Epithelial cell of esophagus (primary cell): ENCODE data around the gene IP6K2.
A peak's percentile ranks its signal among the peaks of the same experiment; 100 is the strongest.
"Not testable (repeated sequence)": the region's sequence is repeated elsewhere in the genome, so short reads cannot be mapped to it uniquely, and the experiment has no call there.

ENCODE experiments used
- DNase-seq: peaks from one replicate; pipeline ENCODE4 v3.0.0; 2010; ENCODE audit warnings: low read depth
- H3K4me3 ChIP-seq: 2 replicates; pipeline ENCODE4 v1.5.1; 2011; ENCODE audit warnings: mild to moderate bottlenecking, low read length, control low read depth
- TF ChIP-seq, protein P1 (sequence below): IDR thresholded peaks from 2 replicates; pipeline ENCODE4 v1.5.1; 2011; ENCODE audit warnings: low read depth, mild to moderate bottlenecking, low read length, control low read depth, inconsistent platforms; ENCODE audit not compliant: insufficient read depth; ENCODE audit errors: missing control alignments

The IP6K2 gene, protein sequence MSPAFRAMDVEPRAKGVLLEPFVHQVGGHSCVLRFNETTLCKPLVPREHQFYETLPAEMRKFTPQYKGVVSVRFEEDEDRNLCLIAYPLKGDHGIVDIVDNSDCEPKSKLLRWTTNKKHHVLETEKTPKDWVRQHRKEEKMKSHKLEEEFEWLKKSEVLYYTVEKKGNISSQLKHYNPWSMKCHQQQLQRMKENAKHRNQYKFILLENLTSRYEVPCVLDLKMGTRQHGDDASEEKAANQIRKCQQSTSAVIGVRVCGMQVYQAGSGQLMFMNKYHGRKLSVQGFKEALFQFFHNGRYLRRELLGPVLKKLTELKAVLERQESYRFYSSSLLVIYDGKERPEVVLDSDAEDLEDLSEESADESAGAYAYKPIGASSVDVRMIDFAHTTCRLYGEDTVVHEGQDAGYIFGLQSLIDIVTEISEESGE

GRCh38 chr3:48716982-48717746 is at the start of gene IP6K2:
TSS of gene IP6K2 (minus strand) at chr3:48717221. CDS start at chr3:48695291, 21,930 bp downstream.
- TF ChIP-seq, protein P1, sequence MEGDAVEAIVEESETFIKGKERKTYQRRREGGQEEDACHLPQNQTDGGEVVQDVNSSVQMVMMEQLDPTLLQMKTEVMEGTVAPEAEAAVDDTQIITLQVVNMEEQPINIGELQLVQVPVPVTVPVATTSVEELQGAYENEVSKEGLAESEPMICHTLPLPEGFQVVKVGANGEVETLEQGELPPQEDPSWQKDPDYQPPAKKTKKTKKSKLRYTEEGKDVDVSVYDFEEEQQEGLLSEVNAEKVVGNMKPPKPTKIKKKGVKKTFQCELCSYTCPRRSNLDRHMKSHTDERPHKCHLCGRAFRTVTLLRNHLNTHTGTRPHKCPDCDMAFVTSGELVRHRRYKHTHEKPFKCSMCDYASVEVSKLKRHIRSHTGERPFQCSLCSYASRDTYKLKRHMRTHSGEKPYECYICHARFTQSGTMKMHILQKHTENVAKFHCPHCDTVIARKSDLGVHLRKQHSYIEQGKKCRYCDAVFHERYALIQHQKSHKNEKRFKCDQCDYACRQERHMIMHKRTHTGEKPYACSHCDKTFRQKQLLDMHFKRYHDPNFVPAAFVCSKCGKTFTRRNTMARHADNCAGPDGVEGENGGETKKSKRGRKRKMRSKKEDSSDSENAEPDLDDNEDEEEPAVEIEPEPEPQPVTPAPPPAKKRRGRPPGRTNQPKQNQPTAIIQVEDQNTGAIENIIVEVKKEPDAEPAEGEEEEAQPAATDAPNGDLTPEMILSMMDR: no peak
- peak within 1 kb of the TSS; percentile 100 for H3K4me3 ChIP-seq
- DNase-seq: peak; percentile 98

- DNase-seq: peak; percentile 70
- TF ChIP-seq, protein P1: peak; percentile 61
- no peak overlapping the region for H3K4me3 ChIP-seq
Observed at GRCh38 chr3:48765376-48765775, 48.4 kb upstream of the IP6K2 start.

GRCh38 chr3:48762816-48763215 is 45.8 kb upstream of the IP6K2 start:
- no peak for DNase-seq
- TF ChIP-seq, protein P1: no peak
- H3K4me3 ChIP-seq: no peak overlapping the region

DNA sequence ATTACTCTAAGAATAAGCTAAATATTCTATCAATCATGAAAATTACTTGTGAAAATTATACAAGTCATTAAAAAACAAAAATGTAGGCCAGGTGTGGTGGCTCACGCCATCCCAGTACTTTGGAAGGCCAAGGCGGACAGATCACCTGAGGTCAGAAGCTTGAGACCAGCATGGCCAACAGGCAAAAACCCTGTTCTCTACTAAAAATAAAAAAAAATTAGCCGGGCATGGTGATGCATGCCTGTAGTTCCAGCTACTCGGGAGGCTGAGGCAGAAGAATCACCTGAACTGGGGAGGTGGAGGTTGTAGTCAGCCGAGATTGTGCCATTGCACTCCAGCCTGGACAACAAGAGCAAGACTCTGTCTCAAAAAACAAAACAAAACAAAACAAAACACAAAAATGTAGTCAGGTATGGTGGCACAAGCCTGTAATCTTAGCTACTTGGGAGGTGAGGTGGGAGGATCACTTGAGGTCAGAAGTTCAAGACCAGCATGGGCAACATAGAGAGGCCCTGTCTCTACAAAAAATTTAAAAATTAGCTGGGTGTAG is 43.0 kb upstream of the IP6K2 start:
- not testable (repeated sequence) for H3K4me3 ChIP-seq, DNase-seq

DNA sequence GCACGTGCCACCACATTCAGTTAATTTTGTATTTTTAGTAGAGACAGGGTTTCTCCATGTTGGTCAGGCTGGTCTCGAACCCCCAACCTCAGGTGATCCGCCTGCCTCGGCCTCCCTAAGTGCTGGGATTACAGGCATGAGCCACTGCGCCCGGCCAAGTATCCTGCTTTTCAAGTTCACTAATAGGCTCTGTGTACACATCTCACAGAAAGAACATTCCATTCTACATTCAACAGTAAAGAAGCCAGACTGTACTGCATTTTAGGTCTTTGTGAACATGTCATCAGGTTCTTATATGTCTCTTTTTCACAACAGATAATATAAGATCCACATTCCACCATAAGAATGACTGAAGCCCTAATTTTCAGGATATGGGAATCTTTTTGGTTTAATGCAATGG is 42.5 kb upstream of the IP6K2 start:
- not testable (repeated sequence) for H3K4me3 ChIP-seq, DNase-seq

DNA sequence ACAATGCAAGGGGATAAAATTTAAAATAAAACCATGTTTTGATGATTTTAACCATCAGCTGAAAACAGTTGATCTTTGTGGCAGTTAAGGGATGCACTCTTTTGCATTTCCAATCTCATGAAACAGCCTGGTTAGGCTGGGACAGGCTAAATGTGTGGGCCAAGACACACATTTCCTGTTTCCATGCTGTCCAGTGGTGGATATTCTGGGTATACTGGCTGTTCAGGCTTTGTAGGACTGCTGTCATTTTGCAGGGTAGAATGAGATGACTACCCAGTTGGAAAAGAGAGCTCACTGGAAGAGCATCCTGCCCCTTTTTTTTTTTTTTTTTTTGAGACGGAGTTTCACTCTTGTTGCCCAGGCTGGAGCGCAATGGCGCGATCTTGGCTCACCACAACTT is 42.0 kb upstream of the IP6K2 start:
- TF ChIP-seq, protein P1: no peak
- DNase-seq: peak; percentile 36

GRCh38 chr3:48756640-48757039 is 39.6 kb upstream of the IP6K2 start:
- DNase-seq: no peak
- TF ChIP-seq, protein P1: no peak
- H3K4me3 ChIP-seq: no peak overlapping the region

More for the DNA sequence above, 42.0 kb upstream of the IP6K2 start:
- H3K4me3 ChIP-seq: no peak overlapping the region
